Left ventricle myocardium inferior (tissue), 1 donor: ENCODE measurements around the gene BRD3OS. TPM values are rescaled to one million over a fixed set of nuclear protein-coding genes. Genes with fewer than 3 reads are reported as not detected.

Experiments used
- DNase-seq: peaks from one replicate; pipeline ENCODE4 v3.0.0-alpha.2; 2020
- H3K27ac ChIP-seq: fragments of 200-600 bp; replicated peaks from 2 replicates; pipeline ENCODE4 v1.8.0; 2021
- H3K27me3 ChIP-seq: fragments of 200-600 bp; 2 replicates; pipeline ENCODE4 v1.8.0; 2021; ENCODE audit warnings: low read depth
- H3K36me3 ChIP-seq: fragments of 200-600 bp; 2 replicates; pipeline ENCODE4 v1.8.0; 2021
- H3K4me1 ChIP-seq: fragments of 200-600 bp; 2 replicates; pipeline ENCODE4 v1.8.0; 2021
- H3K4me3 ChIP-seq: fragments of 200-600 bp; 2 replicates; pipeline ENCODE4 v1.8.0; 2021; ENCODE audit warnings: mild to moderate bottlenecking, moderate library complexity
- H3K9me3 ChIP-seq: fragments of 200-600 bp; replicated peaks from 2 replicates; pipeline ENCODE4 v1.8.0; 2021
- intact Hi-C: fragments of 100-400 bp; cut with micrococcal nuclease; formaldehyde crosslinking; loops from one replicate; pipeline ENCODE4 v1.11.0; 2022
- total RNA-seq: library from RNA; stranded (reverse); fragmentation: NEBNext Ultra II Directional; extraction: Animal tissue kit (Norgen Biotek cat#: 25700); gene quantifications from one replicate; pipeline ENCODE4 v1.2.1, GENCODE V29; 2021
- TF ChIP-seq, protein P1 (sequence below): fragments of 200-600 bp; IDR thresholded peaks from 2 replicates; pipeline ENCODE4 v1.8.0; 2021; ENCODE audit warnings: antibody characterized with exemption, mild to moderate bottlenecking, borderline replicate concordance
- donor health status: DM: no; HTN: yes; CAD: no; lungs with severe emphysema.

Gene BRD3OS
- total RNA-seq, 1 donor from 2014 or later = 5.7 TPM

- TF ChIP-seq, protein P1, sequence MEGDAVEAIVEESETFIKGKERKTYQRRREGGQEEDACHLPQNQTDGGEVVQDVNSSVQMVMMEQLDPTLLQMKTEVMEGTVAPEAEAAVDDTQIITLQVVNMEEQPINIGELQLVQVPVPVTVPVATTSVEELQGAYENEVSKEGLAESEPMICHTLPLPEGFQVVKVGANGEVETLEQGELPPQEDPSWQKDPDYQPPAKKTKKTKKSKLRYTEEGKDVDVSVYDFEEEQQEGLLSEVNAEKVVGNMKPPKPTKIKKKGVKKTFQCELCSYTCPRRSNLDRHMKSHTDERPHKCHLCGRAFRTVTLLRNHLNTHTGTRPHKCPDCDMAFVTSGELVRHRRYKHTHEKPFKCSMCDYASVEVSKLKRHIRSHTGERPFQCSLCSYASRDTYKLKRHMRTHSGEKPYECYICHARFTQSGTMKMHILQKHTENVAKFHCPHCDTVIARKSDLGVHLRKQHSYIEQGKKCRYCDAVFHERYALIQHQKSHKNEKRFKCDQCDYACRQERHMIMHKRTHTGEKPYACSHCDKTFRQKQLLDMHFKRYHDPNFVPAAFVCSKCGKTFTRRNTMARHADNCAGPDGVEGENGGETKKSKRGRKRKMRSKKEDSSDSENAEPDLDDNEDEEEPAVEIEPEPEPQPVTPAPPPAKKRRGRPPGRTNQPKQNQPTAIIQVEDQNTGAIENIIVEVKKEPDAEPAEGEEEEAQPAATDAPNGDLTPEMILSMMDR = no peak
- Histone ChIP-seq H3K4me1 (no peaks in the 10 kb centered on the region), H3K9me3 (no peaks in the 10 kb centered on the region), H3K4me3 (no peak overlapping the region), H3K36me3 (no peaks in the 10 kb centered on the region), H3K27me3 (peaks cover 16% of the 10 kb centered on the region), H3K27ac (no peak overlapping the region)
- no peak for DNase-seq
- intact Hi-C loops = no loop called here
These were observed 20.4 kb upstream of the BRD3OS start for GRCh38 chr9:134004881-134005280.

DNA sequence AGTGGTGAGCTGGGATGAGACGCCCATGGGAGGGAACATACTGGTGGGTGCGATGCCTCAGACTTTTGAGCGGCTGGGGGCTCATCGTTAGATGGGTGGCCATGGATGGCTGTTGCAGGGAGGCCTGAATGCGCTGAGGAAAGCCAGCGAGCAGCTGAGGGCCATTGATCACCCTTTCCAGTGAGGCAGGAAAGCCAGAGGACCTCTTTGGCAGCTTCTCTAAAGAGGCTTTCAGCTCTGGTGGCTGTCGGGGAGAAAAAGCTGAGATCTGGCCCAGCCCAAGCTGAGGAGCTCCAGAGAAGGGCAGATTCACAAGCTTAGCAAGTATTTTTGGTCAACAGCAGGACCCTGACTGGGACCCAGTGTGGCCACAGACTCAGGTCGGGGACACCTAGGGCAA is 19.9 kb upstream of the BRD3OS start:
- H3K27ac ChIP-seq = no peak overlapping the region
- no peaks in the 10 kb centered on the region for H3K36me3 ChIP-seq
- no peak for DNase-seq
- TF ChIP-seq, protein P1 = no peak
- peaks cover 16% of the 10 kb centered on the region for H3K27me3 ChIP-seq
- no peaks in the 10 kb centered on the region for H3K4me1 ChIP-seq
- no peaks in the 10 kb centered on the region for H3K9me3 ChIP-seq
- intact Hi-C loops = no loop called here
- H3K4me3 ChIP-seq = no peak overlapping the region

- Histone ChIP-seq H3K4me3 (no peak overlapping the region), H3K27me3 (peaks cover 16% of the 10 kb centered on the region), H3K27ac (no peak overlapping the region), H3K4me1 (no peaks in the 10 kb centered on the region), H3K9me3 (no peaks in the 10 kb centered on the region), H3K36me3 (no peaks in the 10 kb centered on the region)
- TF ChIP-seq, protein P1 = no peak
- intact Hi-C loops = no loop called here
- DNase-seq = no peak
These were observed 18.1 kb upstream of the BRD3OS start for GRCh38 chr9:134007150-134007549.

GRCh38 chr9:134007571-134007970 is 17.7 kb upstream of the BRD3OS start:
- Histone ChIP-seq H3K36me3 (no peaks in the 10 kb centered on the region), H3K4me1 (no peaks in the 10 kb centered on the region), H3K4me3 (no peak overlapping the region), H3K27me3 (peaks cover 16% of the 10 kb centered on the region), H3K27ac (no peak overlapping the region), H3K9me3 (no peaks in the 10 kb centered on the region)
- no peak for DNase-seq
- intact Hi-C loops = no loop called here
- TF ChIP-seq, protein P1 = no peak

DNA sequence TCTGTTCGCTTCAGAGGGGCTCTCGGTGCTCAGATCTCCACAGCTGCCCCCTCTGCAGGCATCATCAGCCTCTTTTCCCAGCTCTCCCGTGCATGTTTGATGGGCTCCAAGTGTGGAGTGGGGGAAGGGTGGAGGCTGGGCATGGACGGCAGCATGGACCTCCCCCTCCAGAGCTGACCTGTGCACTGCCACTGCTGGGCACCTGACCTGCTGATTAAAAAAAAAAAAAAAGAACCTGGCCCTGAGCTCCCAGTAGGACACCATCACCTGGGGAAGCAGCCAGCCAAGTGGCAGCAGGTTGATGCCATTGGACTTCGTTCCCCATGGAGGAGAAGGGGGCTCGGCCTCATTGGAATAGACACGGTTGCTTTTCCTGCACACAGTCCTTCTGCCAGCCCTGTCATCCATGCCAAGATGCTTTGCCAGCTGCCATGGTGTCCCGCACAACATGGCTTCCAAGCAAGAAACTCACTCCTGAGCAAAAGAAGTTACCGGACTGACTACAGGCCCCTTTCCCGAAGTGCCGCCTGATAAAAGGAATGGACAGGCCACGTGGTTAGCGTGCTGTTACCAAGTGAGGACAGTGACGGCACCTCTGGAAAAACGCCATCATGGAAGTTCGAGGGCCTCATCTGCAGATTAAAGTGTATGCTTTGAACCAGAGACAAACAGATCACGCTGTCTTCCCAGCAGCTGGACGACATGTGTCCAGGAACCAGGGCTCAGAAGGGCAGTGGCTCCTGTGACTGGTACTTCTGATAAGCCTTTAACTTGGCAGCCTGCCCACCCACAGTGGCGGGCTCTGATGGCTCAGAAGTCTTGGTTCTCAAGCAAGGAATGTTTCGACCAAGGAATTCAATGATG is 14.7 kb upstream of the BRD3OS start:
- Histone ChIP-seq H3K36me3 (no peaks in the 10 kb centered on the region), H3K9me3 (peaks cover 4% of the 10 kb centered on the region), H3K27ac (no peak overlapping the region), H3K4me3 (no peak overlapping the region), H3K4me1 (no peaks in the 10 kb centered on the region), H3K27me3 (peaks cover 12% of the 10 kb centered on the region)
- TF ChIP-seq, protein P1 = no peak
- intact Hi-C loops = no loop called here
- DNase-seq = no peak
